Umbilical cord (tissue), 2 donors: ENCODE measurements around the gene MAN1A2. TPM values are rescaled to one million over a fixed set of nuclear protein-coding genes. Genes with fewer than 3 reads are reported as not detected.
"Not testable (repeated sequence)": the region's sequence is repeated elsewhere in the genome, so short reads cannot be mapped to it uniquely, and the experiment has no call there.

Experiments
- DNase-seq: peaks from one replicate; pipeline ENCODE4 v3.0.0-alpha.2; 2015; ENCODE audit warnings: low spot score
- total RNA-seq: library from RNA; depleted of rRNA; stranded (reverse); fragments of >200 nt; gene quantifications from one replicate; pipeline ENCODE4 v1.2.3, GENCODE V29; 2014; ENCODE audit warnings: low replicate concordance; ENCODE audit not compliant: insufficient read depth

The MAN1A2 gene
- total RNA-seq, 1 donor from 2014 or later = 69.8 TPM

DNA sequence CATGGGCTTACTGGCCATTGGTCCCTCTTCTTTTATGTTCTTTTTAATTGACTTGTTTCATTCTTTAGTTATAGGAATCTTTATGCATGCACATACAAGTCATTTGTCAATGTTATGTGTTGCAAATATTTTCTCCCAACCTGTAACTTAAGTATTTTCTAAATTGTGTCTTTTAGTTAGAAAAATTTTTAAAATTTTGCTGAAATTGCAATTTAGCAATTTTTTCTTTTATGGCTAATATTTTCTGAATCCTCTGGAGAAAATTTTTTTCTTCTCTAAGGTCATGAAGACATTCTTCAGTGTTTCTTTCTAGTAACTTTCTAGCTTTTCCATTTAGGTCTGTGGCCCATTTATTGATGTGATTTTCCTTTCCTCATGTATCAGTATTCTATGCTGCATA is 189.7 kb downstream of the MAN1A2 start:
- no peak for DNase-seq

DNA sequence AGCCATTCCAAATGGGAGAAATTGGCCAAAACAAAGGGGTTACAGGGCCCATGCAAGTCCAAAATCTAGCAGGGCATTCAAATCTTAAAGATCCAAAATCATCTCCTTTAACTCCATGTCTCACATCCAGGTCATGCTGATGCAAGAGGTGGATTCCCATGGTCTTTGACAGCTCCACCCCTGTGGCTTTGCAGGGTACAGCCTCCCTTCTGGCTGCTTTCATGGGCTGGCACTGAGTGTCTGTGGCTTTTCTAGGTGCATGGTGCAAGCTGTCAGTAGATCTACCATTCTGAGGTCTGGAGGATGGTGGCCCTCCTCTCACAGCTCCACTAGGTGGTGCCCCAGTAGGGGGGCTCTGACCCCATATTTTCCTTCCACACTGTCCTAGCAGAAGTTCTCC is 191.2 kb downstream of the MAN1A2 start:
- DNase-seq = not testable (repeated sequence)

DNA sequence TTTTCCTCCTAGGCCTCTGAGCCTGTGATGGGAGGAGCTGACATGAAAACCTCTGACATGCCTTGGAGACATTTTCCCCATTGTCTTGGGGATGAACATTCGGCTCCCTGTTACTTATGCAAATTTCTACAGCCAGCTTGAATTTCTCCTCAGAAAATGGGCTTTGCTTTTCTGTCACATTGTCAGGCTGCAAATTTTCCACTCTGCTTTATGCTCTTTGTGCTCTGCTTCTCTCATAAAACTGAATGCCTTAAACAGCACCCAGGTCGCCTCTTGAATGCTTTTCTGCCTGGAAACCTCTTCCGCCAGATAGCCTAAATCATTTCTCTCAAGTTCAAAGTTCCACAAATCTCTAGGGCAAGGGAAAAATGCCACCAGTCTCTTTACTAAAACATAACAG is 191.9 kb downstream of the MAN1A2 start:
- DNase-seq = no peak

DNA sequence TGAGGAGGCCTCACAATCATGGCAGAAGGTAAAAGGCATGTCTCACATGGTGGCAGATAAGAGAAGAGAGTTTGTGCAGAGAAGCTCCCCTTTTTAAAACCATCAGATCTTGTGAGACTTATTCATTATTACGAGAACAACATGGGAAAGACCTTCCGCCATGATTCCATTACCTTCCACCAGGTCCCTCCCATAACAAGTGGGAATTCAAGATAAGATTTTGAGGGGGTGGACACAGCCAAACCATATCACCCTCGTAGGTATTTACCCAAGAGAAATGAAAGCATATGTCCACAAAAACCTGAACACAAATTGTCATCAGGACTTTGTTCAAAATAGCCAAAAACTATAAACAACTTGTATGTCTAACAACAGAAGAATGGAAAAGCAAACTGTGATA is 192.7 kb downstream of the MAN1A2 start:
- no peak for DNase-seq

DNA sequence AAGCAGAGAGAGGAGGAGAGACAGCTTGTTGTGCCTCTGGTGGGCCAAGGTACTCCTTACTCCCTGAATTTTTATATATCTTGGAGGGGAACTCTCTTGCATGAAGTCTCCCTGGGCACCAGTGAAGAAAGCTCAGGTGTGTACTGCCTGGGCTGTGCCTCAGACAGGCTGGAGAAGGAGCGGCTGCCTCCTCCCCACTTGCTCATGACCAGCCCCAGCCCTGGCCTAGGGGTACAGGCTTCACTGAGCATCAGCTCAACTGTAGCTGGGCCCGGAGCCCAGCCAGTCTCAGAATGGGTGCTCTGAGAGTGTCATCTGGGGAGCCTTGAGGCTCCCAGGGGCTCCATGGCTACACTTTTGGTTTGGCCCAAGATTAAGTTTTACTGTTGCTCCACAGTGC is 193.8 kb downstream of the MAN1A2 start:
- DNase-seq = no peak

DNA sequence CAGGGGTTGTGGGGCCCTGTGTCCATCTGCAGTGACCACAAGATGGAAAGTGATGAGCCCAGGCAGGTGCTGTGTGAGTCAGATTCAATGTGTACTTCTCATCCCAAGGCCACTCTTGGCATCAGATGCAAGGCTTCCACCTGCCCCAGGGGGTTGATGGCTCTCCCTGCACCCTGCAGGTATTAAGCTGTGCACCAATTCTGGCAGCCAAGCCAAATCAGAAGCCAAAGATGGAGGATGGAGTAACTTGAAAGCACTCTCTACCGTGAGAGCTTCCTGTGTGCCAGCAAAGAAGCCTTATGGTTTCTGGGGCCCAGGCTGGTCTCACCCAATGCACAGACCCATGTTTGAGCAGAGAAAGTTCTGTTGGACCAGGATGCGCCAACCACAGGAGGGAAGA is 194.3 kb downstream of the MAN1A2 start:
- DNase-seq = no peak

DNA sequence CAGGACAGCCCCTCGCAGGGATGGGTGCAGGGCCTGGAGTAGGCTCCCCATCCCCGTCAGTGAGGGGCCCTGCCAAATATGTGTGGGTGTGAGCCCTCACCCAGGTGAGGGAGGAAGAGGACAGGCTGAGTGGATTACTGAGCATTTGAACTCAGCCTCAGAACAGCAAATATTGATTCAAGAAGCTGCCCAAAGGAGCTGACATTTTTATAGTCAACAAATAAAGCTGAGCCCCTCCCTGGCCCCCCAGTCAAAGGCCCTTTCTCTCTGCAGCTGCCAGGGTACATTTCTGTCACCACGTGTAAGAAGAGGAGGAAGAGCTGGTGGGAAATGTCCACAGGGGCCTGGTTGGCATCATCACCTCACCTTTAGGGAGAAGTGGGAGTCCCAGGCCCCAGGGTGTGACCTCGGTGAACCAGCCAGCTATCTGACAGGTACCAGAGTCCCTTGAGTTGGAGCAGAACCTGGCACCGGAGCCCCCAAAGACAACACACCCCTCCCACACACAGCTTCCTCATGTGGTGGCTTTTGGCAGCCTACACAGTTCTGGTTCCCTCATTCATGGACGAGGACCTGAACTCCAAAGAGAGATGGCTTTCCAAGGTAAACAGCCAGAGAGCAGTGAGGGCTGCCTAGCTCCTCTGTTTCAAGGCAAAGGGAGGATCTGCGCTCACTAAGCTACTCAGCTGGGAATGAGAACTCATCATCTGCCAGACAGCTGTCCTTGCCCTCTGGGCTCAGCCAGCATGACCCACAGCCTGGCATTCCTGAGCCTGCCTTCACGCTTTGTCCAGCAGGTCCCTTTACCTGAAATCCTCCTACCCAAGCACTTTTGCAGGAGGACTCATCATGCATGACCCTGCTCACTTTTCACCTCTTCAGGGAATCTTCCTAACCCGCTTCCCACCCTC is 195.6 kb downstream of the MAN1A2 start:
- DNase-seq = no peak

DNA sequence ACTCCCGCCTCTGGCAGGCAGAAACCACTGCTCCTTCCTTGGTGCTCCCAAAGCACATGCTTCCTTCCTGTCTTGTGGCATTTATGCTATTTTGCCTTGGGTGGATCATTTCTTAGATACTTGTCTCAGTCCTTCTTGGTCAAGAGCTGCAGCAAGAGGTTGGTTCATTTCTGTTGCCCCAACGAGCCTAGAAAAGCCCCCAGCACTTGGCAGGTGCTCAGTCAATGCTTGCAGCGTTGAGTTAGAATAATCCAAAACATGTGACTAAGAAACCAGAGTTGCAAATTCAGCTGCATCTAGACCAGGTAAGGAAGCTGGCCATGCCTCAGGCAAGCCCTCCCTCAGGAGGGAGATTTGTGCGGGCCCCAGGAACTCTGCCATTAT is 196.2 kb downstream of the MAN1A2 start:
- DNase-seq = no peak

DNA sequence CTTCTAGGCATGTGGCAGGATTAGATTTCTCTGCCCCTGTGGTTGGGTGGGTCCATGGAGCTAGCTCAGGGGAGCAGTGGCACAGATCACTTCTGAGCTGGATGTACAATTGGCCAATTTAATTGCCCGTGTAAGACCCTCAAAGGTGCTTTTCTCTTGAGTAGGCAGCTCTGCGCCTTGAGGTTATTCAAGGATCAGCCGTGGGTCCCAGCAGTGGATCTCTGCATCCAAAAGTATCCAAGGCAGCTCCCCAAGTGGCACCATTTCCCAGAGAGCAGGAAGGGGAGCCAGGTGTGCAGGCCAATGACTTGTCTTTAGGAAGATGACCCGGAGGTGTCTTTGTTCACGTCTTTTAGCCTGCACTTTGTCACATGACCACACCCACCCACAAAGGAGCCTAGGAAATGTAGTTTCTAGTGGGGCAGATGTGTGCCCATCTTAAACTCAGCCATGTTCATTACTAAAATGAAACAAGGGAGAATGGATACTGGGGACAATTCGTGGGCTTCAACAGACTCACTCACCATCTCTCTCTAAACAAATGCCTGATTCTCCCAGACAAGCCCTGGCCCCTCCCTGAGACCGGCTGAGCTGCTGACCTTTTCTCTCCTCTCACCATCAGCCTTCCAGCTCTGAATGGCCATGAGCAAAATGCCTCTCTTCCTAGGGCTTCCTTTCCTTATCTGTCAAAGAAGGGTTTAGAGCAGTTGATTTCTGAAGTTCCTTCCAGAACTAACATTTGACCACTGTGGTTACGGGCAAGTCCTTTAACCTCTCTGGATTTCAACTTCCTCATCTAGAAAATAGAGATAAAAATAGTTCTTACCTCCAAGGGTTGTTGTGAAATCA is 197.2 kb downstream of the MAN1A2 start:
- no peak for DNase-seq

DNA sequence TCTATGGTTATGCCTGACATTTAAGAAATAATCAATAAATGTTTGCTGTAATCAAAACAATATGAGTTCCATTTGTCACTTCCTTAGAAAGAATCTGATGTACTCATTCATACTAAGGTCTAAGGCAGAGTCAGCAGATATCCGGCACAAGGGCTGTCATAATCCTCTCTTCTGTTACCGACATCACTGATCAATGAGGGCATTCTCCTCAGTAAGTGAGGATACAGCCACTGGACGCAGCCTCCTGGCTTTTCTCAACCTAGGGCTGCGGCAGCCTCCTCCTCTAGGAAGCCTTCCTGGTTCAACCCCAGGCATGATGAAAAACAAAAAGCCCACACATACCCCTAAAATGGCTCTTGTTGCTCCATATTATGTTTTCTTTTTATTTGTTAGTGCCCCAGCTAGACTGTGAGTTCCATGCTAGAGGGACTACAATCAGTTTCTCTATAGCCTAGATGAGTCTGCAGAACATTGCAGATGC is 197.9 kb downstream of the MAN1A2 start:
- DNase-seq = no peak

DNA sequence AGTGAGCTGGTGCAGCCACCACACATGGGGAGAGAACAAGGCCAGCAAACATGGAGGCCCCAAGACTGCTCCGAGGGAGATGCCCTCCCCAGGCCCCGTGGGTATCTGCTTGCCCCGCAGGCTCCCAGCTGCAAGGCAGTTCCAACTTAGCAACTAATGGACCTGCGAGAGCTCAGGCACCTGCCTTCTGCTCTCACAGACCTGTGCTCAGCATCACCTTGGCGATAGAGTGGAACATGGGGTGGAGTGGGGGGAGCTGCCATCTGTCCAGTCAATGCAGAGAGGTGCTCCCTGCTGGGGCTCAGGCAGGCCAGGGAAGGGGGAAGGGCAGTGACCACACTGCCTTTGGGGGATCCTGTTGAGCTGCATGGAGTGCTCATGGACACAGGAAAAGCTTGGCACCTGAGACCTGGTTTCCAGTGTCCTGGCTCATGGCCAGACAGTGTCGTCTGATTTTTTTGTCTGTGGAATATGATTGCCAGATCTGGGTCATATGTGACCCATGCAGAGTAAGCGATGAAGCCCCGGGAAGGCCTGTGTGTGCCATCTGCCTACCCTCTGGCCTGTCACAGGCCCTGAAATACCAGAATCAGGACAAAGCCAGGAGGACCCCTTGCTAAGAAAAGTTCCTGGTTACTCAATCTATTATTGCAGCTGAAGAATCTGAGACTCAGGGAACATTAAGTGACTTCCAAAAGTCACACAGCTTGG is 198.7 kb downstream of the MAN1A2 start:
- DNase-seq = no peak

DNA sequence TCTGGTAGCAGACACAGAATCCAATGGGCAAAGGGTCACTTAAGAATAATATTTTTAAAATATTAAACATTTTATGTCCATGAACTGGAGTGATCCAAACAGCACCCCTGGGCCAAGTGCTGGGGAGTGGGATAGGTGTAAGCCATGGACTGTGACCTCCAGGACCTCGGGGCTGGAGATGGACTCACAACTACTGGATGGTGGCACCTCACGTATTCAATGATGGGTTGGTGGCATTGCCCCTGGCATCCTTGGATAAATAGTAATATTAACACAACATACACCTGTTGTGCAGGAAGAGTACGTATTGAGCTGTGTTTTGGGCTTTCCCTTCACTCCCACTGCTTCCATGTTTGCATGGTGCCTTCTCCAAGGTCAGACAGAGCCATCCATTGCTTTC is 199.3 kb downstream of the MAN1A2 start:
- DNase-seq = no peak

DNA sequence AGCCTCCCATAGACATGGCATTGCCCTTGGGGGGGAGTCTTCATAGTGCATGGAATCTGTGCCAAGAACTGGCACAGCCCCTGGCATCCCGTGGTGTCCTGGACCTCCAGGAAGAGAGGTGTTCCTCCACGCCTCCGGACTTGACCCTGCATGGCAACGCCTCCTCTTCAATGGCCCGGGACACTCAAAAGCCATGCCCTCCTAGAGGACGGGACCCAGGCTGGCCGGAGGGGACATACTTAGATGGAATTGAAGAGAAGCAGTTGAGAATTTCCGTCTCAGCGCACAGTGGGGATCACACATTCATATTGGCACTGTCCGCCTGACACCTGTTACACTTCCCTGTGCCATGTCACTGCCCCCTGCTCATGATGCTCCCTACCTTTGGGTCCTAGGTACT is 200.2 kb downstream of the MAN1A2 start:
- DNase-seq = no peak

DNA sequence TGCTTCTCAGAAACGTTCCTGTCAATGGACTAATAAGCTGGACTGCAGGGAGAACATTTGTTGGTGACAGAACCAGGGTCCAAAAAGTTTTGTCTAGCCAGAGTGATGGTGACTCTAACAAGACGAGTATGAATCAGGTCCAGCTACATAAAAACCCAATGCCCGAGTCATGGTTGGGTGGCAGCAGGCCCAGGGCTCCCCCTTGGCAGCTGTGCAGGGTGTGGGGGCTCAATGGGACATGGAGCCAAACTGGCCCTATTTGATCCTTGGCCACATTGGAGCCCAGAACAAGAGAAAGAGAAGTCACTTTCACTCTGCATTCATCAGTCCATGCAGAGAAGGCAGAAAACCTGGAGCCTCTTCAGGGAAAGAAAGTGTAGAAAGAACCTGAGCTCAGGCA is 200.7 kb downstream of the MAN1A2 start:
- DNase-seq = no peak

DNA sequence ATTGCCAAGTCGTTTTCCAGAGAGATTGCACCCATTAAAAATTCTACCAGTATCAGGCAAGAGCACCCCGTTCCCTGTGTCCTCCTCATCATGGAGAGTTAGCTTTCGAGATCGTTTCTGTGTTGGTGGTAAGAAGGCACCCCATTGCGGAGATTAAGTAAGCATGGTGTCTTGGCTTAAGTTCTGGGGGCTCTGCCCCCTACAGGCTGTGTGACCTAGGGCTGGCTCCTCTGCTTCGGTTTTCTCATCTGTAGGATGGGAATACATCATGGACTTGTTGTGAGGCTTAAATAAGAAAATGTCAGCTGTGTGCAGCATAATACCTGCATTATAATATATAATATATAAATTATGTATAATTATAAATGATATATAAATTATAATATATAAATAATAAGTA is 201.8 kb downstream of the MAN1A2 start:
- DNase-seq = no peak

DNA sequence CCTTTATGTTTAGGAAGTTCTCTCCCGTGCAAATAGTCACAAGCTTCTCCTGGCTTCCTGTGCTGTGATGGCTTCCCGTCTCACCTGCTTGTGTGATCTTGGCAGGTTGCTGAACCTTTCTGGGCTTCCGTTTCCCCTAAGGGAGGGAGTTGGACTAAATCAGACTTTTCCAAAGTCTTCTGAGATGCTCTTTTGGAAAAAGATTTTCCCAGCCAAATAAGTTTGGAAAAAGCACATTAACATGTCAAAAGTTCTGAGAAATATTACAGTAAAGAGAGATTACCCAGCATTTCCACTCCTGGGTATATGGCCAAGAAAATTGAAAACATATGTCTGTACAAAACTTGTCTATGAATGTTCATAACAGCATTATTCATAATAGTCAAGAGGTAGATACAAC is 202.6 kb downstream of the MAN1A2 start:
- peak; percentile 75 for DNase-seq

DNA sequence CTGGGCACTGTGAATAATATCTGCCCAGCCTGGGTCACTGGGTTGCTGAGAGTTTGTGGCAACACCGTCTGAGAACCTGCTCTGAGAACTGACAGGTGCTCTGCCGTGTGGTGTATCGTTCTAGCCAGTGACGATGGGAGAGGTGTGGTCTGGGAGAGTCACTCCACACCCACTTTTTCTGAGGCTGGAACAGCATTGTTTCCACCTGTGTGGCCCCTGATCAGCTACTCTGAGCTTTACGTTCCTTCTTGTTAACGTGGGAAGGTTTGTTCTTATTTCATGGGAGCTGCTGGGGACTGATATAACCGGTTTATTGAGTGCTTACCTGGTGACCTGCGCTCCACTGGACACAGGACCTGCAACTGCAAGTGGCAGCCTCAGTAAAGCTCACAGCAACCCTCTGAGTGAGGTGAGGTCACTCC is 203.8 kb downstream of the MAN1A2 start:
- no peak for DNase-seq

DNA sequence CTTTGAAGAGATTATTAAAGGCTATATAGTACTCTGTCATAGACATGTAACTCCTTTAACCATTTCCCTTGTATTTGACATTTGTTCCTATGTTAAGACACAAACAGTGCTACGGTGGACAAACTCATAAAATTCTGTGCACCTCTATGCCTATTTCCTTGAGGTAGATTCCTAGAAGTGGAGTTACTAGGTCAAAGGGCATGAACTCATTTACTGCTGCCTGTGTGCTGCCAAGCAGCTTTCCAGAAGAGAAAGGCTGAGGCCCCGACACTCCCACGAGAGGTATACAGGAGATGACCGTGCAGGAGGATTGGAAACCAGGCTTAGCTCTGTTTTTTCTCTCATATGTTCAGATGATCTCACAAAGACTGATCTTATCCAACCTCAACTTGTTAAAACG is 204.2 kb downstream of the MAN1A2 start:
- DNase-seq = no peak

DNA sequence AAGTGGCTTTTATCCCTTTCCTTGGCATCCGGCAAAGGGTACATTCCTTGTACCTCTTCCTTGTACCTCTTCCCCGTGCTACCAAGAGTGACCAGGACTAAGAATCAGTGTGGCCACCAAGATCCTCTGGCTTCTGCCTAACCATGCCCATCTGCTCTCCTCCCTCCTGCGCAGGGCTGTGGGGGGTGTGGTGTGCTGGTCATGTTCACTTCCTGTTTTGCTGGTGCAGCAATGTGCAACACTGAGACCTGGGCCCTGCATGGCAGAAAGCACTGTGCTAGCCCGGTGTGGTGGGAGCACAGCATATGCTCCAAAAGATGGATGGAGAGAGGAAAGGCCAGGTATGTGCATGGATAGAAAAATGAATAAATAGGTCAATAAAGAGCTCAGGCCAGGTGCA is 205.3 kb downstream of the MAN1A2 start:
- no peak for DNase-seq

DNA sequence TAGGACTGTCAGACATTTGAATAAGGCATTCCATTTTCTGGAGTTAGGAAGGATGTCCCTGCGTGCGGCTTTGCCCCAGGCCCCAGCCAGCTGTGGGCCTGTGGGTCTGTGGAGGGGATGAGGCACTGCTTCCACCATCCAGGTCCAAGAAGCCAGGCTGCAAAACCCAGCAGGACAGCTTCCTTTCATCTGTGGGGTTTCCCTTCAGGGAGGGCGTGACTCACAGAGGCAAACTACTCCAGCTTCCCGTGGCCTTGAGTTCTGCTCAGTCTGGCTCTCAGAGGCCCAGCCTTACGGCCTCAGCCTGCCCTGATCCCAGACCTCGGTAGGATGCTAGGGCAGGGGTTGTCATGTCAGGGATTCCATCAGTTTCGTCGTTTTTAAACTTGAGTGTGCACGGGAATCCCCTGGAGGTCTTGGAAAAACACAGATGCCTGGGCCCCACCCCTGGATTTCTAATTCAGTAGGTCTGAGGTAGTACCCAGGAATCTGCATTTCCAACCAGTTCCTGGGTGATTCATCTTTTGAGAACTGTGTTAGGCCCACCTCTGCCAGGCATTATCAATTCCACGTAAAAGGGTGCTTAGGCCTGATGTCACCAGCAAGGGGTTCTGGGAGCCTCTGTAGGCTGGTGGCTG is 206.3 kb downstream of the MAN1A2 start:
- DNase-seq = no peak

DNA sequence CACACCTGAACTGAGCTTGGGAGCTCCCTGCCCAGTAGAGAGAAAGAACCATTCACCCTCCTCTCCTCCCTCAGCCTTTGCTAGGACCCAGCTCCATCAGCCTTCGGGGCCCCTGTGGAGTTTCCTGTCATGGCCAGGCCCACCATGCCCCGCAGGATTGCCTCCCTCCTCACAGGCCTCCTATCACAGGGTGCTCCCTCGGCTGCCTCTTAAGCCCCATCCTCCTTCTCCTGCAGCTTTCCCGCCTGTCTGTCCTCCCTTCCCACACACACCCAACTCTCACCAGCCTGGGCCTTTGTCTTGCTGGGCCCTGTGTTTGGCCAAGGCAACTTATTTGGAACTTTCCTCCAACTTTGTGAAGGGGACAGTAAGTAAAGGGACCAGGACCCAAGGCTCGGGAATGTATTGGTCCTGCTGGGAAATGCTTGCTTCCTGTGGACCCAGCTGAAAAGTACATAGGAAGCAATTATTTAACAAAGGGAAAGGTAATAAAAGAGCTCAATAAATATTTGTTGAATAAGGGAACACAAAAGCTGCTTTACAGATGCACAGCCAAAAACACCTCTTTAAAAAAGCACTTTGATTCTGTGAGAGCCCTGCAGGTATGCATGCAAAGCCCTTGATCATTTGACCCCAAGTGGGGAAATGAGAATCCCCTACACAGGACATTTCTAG is 207.0 kb downstream of the MAN1A2 start:
- no peak for DNase-seq
